HCT116 (cell line): ENCODE results near the gene ASRGL1. TPM values are rescaled to one million over a fixed set of nuclear protein-coding genes. Genes with fewer than 3 reads are reported as not detected.

Experiments used
- ATAC-seq: fragments of 200-7000 bp; cut with Tn5 transposase; 2 replicates; pipeline ENCODE4 v1.9.1; 2020; ENCODE audit warnings: mild to moderate bottlenecking, moderate library complexity
- BruUV-seq: library from RNA; stranded (reverse); fragments of 400-500 nt; replicated peaks from 2 replicates; lab custom pipeline; 2021; lab: Mats Ljungman, UMichigan
- CTCF ChIA-PET: fragments of 300-600 bp; sonication (Branson Sonifier 250); formaldehyde crosslinking; loops from one replicate; lab custom pipeline; 2021; ENCODE audit warnings: antibody characterized with exemption; lab: Charles Lee
- POLR2A ChIA-PET: fragments of 300-600, 350-600 bp; sonication (Branson Sonifier 250); formaldehyde crosslinking; loops from one replicate; lab custom pipeline; 2021; ENCODE audit warnings: antibody characterized with exemption; lab: Charles Lee
- RAD21 ChIA-PET, 2 experiments: fragments of 300-600 bp; sonication (Branson Sonifier 250); formaldehyde crosslinking; loops; one replicate each; lab custom pipeline; 2023; ENCODE audit warnings: low total read pairs in 2 of 2; ENCODE audit not compliant: uncharacterized antibody in 2 of 2, unreplicated experiment in 2 of 2, low non-redundant PET in 1 of 2; lab: Charles Lee
- DNase-seq: peaks from one replicate; pipeline ENCODE4 v3.0.0-alpha.2; 2010; ENCODE audit warnings: low read depth, low spot score
- H2AFZ ChIP-seq: fragments of 200-600 bp; shearing (Covaris generic), sonication (generic); 2 replicates; pipeline ENCODE4 v1.6.1; 2017; ENCODE audit warnings: low read depth, mixed run types, mixed read lengths, antibody characterized with exemption, low read length; ENCODE audit not compliant: poor library complexity, severe bottlenecking
- H3K27ac ChIP-seq: 2 replicates; pipeline ENCODE4 v1.5.1; 2012; ENCODE audit warnings: low read depth, low read length
- H3K27me3 ChIP-seq: fragments of 200-600 bp; sonication (generic); 2 replicates; pipeline ENCODE4 v1.6.1; 2016; ENCODE audit warnings: mixed run types, low read length, mixed read lengths; ENCODE audit not compliant: insufficient read depth
- H3K36me3 ChIP-seq, 2 experiments: fragments of 200-500 bp in 1 of 2; fragments of 200-600 bp in 1 of 2; sonication (Bioruptor generic) in 1 of 2; sonication (generic) in 1 of 2; 2 replicates each; pipeline versions ENCODE4 v1.5.1 to v1.6.1; 2014 to 2016; ENCODE audit warnings: low read length in 2 of 2, inconsistent platforms in 1 of 2, mixed read lengths in 1 of 2, mixed run types in 1 of 2; ENCODE audit not compliant: insufficient read depth in 2 of 2, control insufficient read depth in 1 of 2
- H3K4me1 ChIP-seq, 2 experiments: fragments of 200-600 bp in 1 of 2; sonication (generic) in 1 of 2; 2 replicates each; pipeline versions ENCODE4 v1.5.1 to v1.6.1; 2012 to 2017; ENCODE audit warnings: low read length in 2 of 2, inconsistent platforms in 1 of 2, mild to moderate bottlenecking in 1 of 2, mixed read lengths in 1 of 2, mixed run types in 1 of 2, moderate library complexity in 1 of 2; ENCODE audit not compliant: insufficient read depth in 2 of 2, control insufficient read depth in 1 of 2
- H3K4me2 ChIP-seq: fragments of 200-600 bp; sonication (generic); 2 replicates; pipeline ENCODE4 v1.6.1; 2017; ENCODE audit warnings: mixed run types, low read length, mixed read lengths
- H3K4me3 ChIP-seq, 2 experiments: fragments of 200-600 bp in 1 of 2; sonication (generic) in 1 of 2; replicated peaks in 1 of 2; 2 replicates each; pipeline ENCODE4 v1.5.1; 2011 to 2016; ENCODE audit warnings: low read length in 2 of 2, control low read depth in 1 of 2, low read depth in 1 of 2, mild to moderate bottlenecking in 1 of 2, mixed read lengths in 1 of 2, mixed run types in 1 of 2
- H3K79me2 ChIP-seq: fragments of 200-600 bp; sonication (generic); 2 replicates; pipeline ENCODE4 v1.6.1; 2017; ENCODE audit warnings: mild to moderate bottlenecking, mixed run types, low read length, moderate library complexity, mixed read lengths; ENCODE audit not compliant: insufficient read depth
- H3K9ac ChIP-seq: fragments of 200-600 bp; sonication (generic); 2 replicates; pipeline ENCODE4 v1.6.1; 2016; ENCODE audit warnings: low read length, mixed read lengths
- H3K9me2 ChIP-seq: fragments of 200-600 bp; sonication (generic), shearing (Covaris generic); 2 replicates; pipeline ENCODE4 v1.6.1; 2017; ENCODE audit warnings: mixed run types, mild to moderate bottlenecking, moderate library complexity; ENCODE audit not compliant: insufficient read depth
- H3K9me3 ChIP-seq, 2 experiments: fragments of 200-500 bp in 1 of 2; fragments of 200-600 bp in 1 of 2; sonication (Bioruptor generic) in 1 of 2; sonication (generic) in 1 of 2; 2 replicates each; pipeline ENCODE4 v1.6.1; 2014 to 2017; ENCODE audit warnings: low read length in 2 of 2, mixed read lengths in 2 of 2, inconsistent platforms in 1 of 2, low read depth in 1 of 2, mild to moderate bottlenecking in 1 of 2, mixed run types in 1 of 2, moderate library complexity in 1 of 2; ENCODE audit not compliant: control insufficient read depth in 1 of 2, insufficient read depth in 1 of 2
- H4K20me1 ChIP-seq: fragments of 200-600 bp; sonication (generic), shearing (Covaris generic); 2 replicates; pipeline ENCODE4 v1.6.1; 2017; ENCODE audit warnings: mixed run types, mild to moderate bottlenecking, moderate library complexity; ENCODE audit not compliant: insufficient read depth
- CEBPB ChIP-seq: IDR thresholded peaks from 2 replicates; pipeline ENCODE4 v1.6.1; 2012; ENCODE audit warnings: low read depth
- EGR1 ChIP-seq: IDR thresholded peaks from 2 replicates; pipeline ENCODE4 v1.6.1; 2012; ENCODE audit warnings: low read depth
- ELF1 ChIP-seq: IDR thresholded peaks from 2 replicates; pipeline ENCODE4 v1.6.1; 2012; ENCODE audit warnings: low read depth, borderline replicate concordance
- EZH2 ChIP-seq: fragments of 200-600 bp; sonication (generic); IDR thresholded peaks from 2 replicates; pipeline ENCODE4 v1.6.1; 2017; ENCODE audit warnings: antibody characterized with exemption, mixed run types
- EZH2phosphoT487 ChIP-seq: fragments of 200-600 bp; IDR thresholded peaks from 2 replicates; pipeline ENCODE4 v1.6.1; 2018; ENCODE audit warnings: antibody characterized with exemption, borderline replicate concordance
- FOSL1 ChIP-seq: IDR thresholded peaks from 2 replicates; pipeline ENCODE4 v1.6.1; 2012; ENCODE audit warnings: low read depth
- POLR2A ChIP-seq: IDR thresholded peaks from 2 replicates; pipeline ENCODE4 v1.7.0; 2011; ENCODE audit warnings: borderline replicate concordance; ENCODE audit not compliant: insufficient read depth, insufficient read length; ENCODE audit errors: extremely low read depth
- POLR2AphosphoS5 ChIP-seq: IDR thresholded peaks from 2 replicates; pipeline ENCODE4 v1.6.1; 2011; ENCODE audit warnings: mild to moderate bottlenecking, low read depth, low read length, moderate library complexity
- SP1 ChIP-seq: IDR thresholded peaks from 2 replicates; pipeline ENCODE4 v1.6.1; 2012; ENCODE audit warnings: low read depth
- YY1 ChIP-seq: IDR thresholded peaks from 2 replicates; pipeline ENCODE4 v1.6.1; 2011; ENCODE audit warnings: low read length, low read depth, moderate library complexity, mild to moderate bottlenecking; ENCODE audit not compliant: insufficient replicate concordance; ENCODE audit errors: extremely low read depth
- ZFX ChIP-seq: fragments of 450-650 bp; IDR thresholded peaks from 2 replicates; pipeline ENCODE4 v1.6.1; 2017
- ZNF274 ChIP-seq: fragments of 200-500 bp; sonication (Bioruptor generic); IDR thresholded peaks from 2 replicates; pipeline ENCODE4 v1.6.1; 2014; ENCODE audit warnings: mild to moderate bottlenecking, low read depth, low read length, inconsistent platforms
- intact Hi-C: fragments of 100-400 bp; cut with micrococcal nuclease; formaldehyde crosslinking; loops from 2 replicates; pipeline ENCODE4 v1.10.0; 2022
- total RNA-seq: library from RNA; stranded (reverse); gene quantifications from one replicate; pipeline ENCODE4 v1.2.1, GENCODE V29; 2021; ENCODE audit not compliant: unreplicated experiment
- TF ChIP-seq, protein P1 (sequence below), 3 experiments: fragments of 200-600 bp in 1 of 3; sonication (generic) in 1 of 3; IDR thresholded peaks in 2 of 3; conservative IDR thresholded peaks in 1 of 3; 2 replicates each; pipeline ENCODE4 v1.5.1; 2012 to 2017; ENCODE audit warnings: low read depth in 2 of 3, low read length in 2 of 3, antibody characterized with exemption in 1 of 3, borderline replicate concordance in 1 of 3, control low read depth in 1 of 3, mild to moderate bottlenecking in 1 of 3, mixed read lengths in 1 of 3, mixed run types in 1 of 3, moderate library complexity in 1 of 3; ENCODE audit not compliant: insufficient read depth in 1 of 3

ASRGL1 gene
- total RNA-seq, 1 experiment from 2014 or later, result 27.6 TPM

DNA sequence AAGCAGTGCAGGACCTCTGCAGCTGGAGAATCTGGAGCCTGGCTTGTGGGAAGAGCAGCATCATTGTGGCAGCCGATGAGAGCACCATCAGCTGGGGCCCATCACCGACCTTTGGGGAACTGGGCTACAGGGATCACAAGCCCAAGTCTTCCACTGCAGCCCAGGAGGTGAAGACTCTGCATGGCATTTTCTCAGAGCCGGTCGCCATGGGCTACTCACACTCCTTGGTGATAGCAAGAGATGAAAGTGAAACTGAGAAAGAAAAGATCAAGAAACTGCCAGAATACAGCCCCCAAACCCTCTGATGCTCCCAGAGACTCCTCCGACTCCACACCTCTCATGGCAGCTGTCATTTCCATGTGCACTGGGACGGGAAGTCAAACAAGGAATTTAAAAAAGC is 35.6 kb downstream of the ASRGL1 start:
- no peaks in the 10 kb centered on the region for H3K4me1 ChIP-seq
- no peaks in the 10 kb centered on the region for H3K36me3 ChIP-seq
- ChIA-PET POLR2A (no interaction called here), CTCF (no interaction called here), RAD21 (no interaction called here)
- TF ChIP-seq, protein P1, sequence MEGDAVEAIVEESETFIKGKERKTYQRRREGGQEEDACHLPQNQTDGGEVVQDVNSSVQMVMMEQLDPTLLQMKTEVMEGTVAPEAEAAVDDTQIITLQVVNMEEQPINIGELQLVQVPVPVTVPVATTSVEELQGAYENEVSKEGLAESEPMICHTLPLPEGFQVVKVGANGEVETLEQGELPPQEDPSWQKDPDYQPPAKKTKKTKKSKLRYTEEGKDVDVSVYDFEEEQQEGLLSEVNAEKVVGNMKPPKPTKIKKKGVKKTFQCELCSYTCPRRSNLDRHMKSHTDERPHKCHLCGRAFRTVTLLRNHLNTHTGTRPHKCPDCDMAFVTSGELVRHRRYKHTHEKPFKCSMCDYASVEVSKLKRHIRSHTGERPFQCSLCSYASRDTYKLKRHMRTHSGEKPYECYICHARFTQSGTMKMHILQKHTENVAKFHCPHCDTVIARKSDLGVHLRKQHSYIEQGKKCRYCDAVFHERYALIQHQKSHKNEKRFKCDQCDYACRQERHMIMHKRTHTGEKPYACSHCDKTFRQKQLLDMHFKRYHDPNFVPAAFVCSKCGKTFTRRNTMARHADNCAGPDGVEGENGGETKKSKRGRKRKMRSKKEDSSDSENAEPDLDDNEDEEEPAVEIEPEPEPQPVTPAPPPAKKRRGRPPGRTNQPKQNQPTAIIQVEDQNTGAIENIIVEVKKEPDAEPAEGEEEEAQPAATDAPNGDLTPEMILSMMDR (IDR thresholded peaks at IDR 0.05 in 2 of 3, conservative IDR thresholded peaks at IDR 0.05 in 1 of 3; ENCODE audit: borderline replicate concordance in 1 of 3, insufficient read depth in 1 of 3, low read depth in 2 of 3, low read length in 2 of 3), result no peak
- TF ChIP-seq POLR2AphosphoS5 (no peak), YY1 (no peak), ELF1 (no peak), SP1 (no peak), POLR2A (no peak), EZH2phosphoT487 (no peak), CEBPB (no peak), ZNF274 (no peak), EGR1 (no peak), FOSL1 (no peak), EZH2 (no peak), ZFX (no peak)
- H3K27ac ChIP-seq, result no peak overlapping the region
- H3K27me3 ChIP-seq, result no peaks in the 10 kb centered on the region
- no peaks in the 10 kb centered on the region for H4K20me1 ChIP-seq
- BruUV-seq, result no TSS peak
- no peaks in the 10 kb centered on the region for H3K9me3 ChIP-seq
- intact Hi-C loops, result no loop called here
- no peak overlapping the region for H3K4me2 ChIP-seq
- no peak overlapping the region for H3K4me3 ChIP-seq
- ATAC-seq (no peak), DNase-seq (no peak)
- H3K9me2 ChIP-seq, result no peaks in the 10 kb centered on the region
- H3K9ac ChIP-seq, result no peak overlapping the region
- no peaks in the 10 kb centered on the region for H3K79me2 ChIP-seq
- H2AFZ ChIP-seq, result no peak overlapping the region
